Measurements from ENCODE around the gene TOMM20.

TOMM20 gene

GRCh38 chr1:235113183-235113917, 15.3 kb downstream of the TOMM20 start:
- Histone ChIP-seq H3K9ac (ENCODE audit: low read depth, low read length) (no peak overlapping the region), H3K4me1 (ENCODE audit: control insufficient read depth, insufficient read depth, low read length) (no peaks in the 10 kb centered on the region), H3K9me3 (ENCODE audit: control insufficient read depth, insufficient read depth, low read length) (no peaks in the 10 kb centered on the region), H3K27me3 (ENCODE audit: control insufficient read depth, insufficient read depth, low read length) (no peaks in the 10 kb centered on the region), H3K36me3 (ENCODE audit: control insufficient read depth, insufficient read depth, low read length) (peaks cover 95% of the 10 kb centered on the region), H3K4me3 (ENCODE audit: low read depth, low read length) (no peak overlapping the region), H3K27ac (ENCODE audit: low read depth, low read length) (no peak overlapping the region)

DNA sequence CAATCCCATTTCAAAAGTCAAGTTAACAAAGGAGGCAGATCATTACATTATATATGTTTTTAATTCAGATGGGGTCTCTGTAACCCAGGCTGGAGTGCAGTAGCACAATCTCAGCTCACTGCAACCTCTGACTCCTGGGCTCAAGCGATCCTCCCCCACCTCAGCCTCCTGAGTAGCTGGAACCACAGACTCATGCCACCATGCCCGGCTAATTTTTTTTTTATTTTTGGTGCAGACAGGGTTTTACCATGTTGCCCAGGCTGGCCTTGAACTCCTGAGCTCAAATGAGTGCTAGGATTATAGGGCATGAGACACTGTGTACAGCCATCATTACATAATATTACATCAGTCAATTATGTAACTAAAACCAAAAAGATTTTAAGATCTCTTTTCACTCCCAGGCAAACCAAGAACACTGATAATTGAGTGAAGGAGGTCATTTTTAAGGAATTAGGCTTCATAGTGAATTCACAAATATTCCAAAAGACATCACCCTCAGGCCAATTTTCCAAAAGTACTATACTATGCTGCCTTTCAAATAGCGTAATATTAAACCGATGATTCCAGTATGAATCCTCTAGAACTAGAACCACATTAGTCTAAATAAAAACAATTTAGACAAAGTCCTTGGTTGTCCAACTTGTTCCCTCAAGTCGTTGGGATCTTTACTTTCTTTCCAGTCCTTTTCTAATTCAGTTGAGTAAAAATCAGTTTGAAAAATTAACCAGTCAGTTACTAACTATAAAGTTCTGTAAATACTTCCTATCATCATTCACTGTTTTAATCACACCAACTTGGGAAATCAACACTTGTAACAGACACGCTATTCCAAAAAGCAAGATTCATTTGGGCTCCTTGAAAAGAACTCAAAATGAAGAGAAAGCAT, 16.1 kb downstream of the TOMM20 start:
- no peaks in the 10 kb centered on the region for H3K4me1 ChIP-seq (ENCODE audit: control insufficient read depth, insufficient read depth, low read length)
- H3K9ac ChIP-seq (ENCODE audit: low read depth, low read length) = no peak overlapping the region
- H3K27ac ChIP-seq (ENCODE audit: low read depth, low read length) = no peak overlapping the region
- H3K9me3 ChIP-seq (ENCODE audit: control insufficient read depth, insufficient read depth, low read length) = no peaks in the 10 kb centered on the region
- H3K4me3 ChIP-seq (ENCODE audit: low read depth, low read length) = no peak overlapping the region
- peaks cover 93% of the 10 kb centered on the region for H3K36me3 ChIP-seq (ENCODE audit: control insufficient read depth, insufficient read depth, low read length)
- H3K27me3 ChIP-seq (ENCODE audit: control insufficient read depth, insufficient read depth, low read length) = no peaks in the 10 kb centered on the region

GRCh38 chr1:235111107-235111506, 17.5 kb downstream of the TOMM20 start:
- Histone ChIP-seq H3K27me3 (ENCODE audit: control insufficient read depth, insufficient read depth, low read length) (no peaks in the 10 kb centered on the region), H3K27ac (ENCODE audit: low read depth, low read length) (no peak overlapping the region), H3K4me3 (ENCODE audit: low read depth, low read length) (no peak overlapping the region), H3K9me3 (ENCODE audit: control insufficient read depth, insufficient read depth, low read length) (no peaks in the 10 kb centered on the region), H3K9ac (ENCODE audit: low read depth, low read length) (no peak overlapping the region), H3K36me3 (ENCODE audit: control insufficient read depth, insufficient read depth, low read length) (peaks cover 89% of the 10 kb centered on the region), H3K4me1 (ENCODE audit: control insufficient read depth, insufficient read depth, low read length) (no peaks in the 10 kb centered on the region)

- Histone ChIP-seq H3K36me3 (ENCODE audit: control insufficient read depth, insufficient read depth, low read length) (peaks cover 69% of the 10 kb centered on the region), H3K4me3 (ENCODE audit: low read depth, low read length) (no peak overlapping the region), H3K9ac (ENCODE audit: low read depth, low read length) (no peak overlapping the region), H3K9me3 (ENCODE audit: control insufficient read depth, insufficient read depth, low read length) (no peaks in the 10 kb centered on the region), H3K27ac (ENCODE audit: low read depth, low read length) (no peak overlapping the region), H3K4me1 (ENCODE audit: control insufficient read depth, insufficient read depth, low read length) (0 out of 2 replicates have a peak, but pooled peaks cover 8% of the 10 kb centered on the region), H3K27me3 (ENCODE audit: control insufficient read depth, insufficient read depth, low read length) (no peaks in the 10 kb centered on the region)
These were observed 19.8 kb downstream of the TOMM20 start for GRCh38 chr1:235108876-235109275.

DNA sequence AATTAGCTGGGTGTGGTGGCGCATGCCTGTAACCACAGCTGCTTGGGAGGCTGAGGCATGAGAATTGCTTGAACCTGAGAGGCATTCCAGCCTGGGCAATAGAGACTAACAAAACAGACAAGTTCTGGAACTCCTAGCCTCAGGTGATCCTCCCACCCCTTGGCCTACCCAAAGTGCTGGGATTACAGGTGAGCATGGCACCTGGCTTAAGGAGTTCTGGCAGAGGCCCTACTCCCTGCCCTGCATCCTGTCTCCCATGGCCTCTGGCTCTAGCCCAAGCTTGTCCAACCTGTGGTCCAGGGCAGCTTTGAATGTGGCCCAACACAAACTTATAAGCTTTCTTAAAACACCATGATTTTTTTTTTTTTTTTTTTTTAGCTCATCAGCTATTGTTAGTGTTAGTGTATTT, 20.4 kb downstream of the TOMM20 start:
- Histone ChIP-seq H3K27me3 (ENCODE audit: control insufficient read depth, insufficient read depth, low read length) (no peaks in the 10 kb centered on the region), H3K4me3 (ENCODE audit: low read depth, low read length) (no peak overlapping the region), H3K27ac (ENCODE audit: low read depth, low read length) (no peak overlapping the region), H3K9me3 (ENCODE audit: control insufficient read depth, insufficient read depth, low read length) (no peaks in the 10 kb centered on the region), H3K4me1 (ENCODE audit: control insufficient read depth, insufficient read depth, low read length) (0 out of 2 replicates have a peak, but pooled peaks cover 10% of the 10 kb centered on the region), H3K9ac (ENCODE audit: low read depth, low read length) (no peak overlapping the region), H3K36me3 (ENCODE audit: control insufficient read depth, insufficient read depth, low read length) (peaks cover 62% of the 10 kb centered on the region)

DNA sequence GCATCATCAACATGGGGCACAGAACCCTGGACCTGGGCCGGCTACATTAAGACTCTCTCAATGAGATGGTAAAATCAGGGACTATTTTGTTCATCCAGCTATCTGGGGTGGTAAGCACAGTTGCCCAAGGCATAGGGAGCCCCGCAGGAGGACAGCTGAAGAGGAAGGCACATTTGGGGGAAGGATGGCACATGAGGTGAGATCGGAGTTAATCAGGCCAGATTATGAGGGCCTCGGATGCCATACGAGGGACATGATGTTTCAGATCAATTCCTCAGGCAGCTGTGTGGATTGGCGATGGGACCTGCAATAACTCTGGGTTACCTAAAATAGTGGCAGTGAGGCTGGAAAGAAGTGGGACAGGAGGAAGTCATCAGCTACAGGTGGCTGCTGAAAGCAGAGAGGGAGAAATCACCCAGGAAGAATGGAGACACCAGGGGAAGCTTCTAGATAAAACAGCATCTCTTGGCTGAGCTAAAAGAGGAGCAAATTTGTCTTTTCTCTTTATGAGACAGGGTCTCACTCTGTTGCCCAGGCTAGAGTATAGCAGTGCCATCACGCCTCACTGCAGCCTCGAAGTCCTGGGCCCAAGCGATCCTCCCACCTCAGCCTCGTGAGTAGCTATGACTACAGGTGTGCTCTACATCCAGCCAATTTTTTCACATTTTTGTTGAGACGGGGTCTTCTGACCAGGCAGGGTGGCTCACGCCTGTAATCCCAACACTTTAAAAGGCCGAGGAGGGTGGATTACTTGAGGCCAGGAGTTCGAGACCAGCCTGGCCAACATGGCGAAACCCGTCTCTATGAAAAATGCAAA, 21.1 kb downstream of the TOMM20 start:
- H3K27me3 ChIP-seq (ENCODE audit: control insufficient read depth, insufficient read depth, low read length) = no peaks in the 10 kb centered on the region
- no peak overlapping the region for H3K27ac ChIP-seq (ENCODE audit: low read depth, low read length)
- no peaks in the 10 kb centered on the region for H3K9me3 ChIP-seq (ENCODE audit: control insufficient read depth, insufficient read depth, low read length)
- H3K9ac ChIP-seq (ENCODE audit: low read depth, low read length) = no peak overlapping the region
- 0 out of 2 replicates have a peak, but pooled peaks cover 10% of the 10 kb centered on the region for H3K4me1 ChIP-seq (ENCODE audit: control insufficient read depth, insufficient read depth, low read length)
- peaks cover 56% of the 10 kb centered on the region for H3K36me3 ChIP-seq (ENCODE audit: control insufficient read depth, insufficient read depth, low read length)
- H3K4me3 ChIP-seq (ENCODE audit: low read depth, low read length) = no peak overlapping the region

DNA sequence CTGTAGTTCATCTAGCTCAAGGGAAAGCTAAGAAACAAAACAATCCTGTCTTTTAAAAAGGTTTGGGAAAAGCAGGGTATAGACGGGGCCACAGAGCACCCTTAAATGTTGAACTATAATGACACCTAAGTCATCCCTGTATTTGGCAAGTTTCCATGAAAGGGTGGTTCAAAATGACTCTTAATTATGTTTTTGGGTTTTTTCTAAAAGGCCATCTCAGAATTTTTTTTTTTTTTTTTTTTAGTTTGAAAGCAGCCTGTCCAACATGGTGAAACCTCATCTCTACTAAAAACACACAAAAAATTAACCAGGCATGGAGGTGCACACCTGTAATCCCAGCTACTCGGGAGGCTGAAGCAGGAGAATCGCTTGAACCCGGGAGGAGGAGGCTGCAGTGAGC, 22.2 kb downstream of the TOMM20 start:
- Histone ChIP-seq H3K36me3 (ENCODE audit: control insufficient read depth, insufficient read depth, low read length) (peaks cover 45% of the 10 kb centered on the region), H3K4me3 (ENCODE audit: low read depth, low read length) (no peak overlapping the region), H3K4me1 (ENCODE audit: control insufficient read depth, insufficient read depth, low read length) (0 out of 2 replicates have a peak, but pooled peaks cover 10% of the 10 kb centered on the region), H3K27ac (ENCODE audit: low read depth, low read length) (no peak overlapping the region), H3K9ac (ENCODE audit: low read depth, low read length) (no peak overlapping the region), H3K27me3 (ENCODE audit: control insufficient read depth, insufficient read depth, low read length) (no peaks in the 10 kb centered on the region), H3K9me3 (ENCODE audit: control insufficient read depth, insufficient read depth, low read length) (no peaks in the 10 kb centered on the region)

DNA sequence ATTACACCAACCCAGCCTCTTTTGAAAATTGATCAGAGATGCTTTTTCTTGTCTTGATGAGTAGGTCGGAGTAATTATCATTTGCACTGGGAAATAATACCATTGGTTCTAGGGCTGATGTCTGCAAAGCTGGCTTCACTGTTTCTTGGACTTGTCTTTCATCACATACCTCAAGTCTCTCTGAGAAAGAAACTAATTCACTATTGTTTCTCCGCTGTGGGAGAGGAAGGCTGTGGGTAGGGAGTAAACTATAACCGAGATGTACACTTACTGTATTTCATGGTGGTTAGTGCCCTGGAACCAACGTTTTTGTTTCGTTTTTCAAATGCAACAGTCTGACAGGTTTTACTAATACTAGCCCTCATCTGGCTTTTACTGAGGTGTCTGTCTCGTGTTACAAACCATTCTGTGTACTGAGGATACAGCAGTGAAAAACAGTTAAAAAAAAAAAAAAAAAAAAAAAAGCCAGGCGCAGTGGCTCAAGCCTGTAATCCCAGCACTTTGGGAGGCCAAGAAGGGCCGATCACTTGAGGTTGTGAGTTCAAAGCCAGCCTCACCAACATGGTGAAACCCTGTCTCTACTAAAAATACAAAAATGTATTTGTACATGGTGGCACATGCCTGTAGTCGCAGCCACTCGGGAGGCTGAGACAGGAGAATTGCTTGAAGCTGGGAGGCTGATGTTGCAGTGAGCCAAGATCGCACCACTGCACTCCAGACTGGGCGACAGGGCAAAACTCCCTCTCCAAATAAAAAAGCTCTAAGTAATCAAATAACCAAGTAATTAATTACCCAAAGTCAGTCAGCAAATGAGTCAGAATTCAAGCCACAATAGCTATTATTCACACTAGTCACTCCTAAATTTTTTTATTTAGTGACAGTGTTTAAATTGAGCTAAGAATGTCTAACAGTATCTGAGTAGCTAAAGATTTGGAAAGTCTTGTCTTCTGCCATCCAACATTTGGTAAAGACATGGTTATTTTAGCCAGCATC, 23.3 kb downstream of the TOMM20 start:
- Histone ChIP-seq H3K4me3 (ENCODE audit: low read depth, low read length) (no peak overlapping the region), H3K9me3 (ENCODE audit: control insufficient read depth, insufficient read depth, low read length) (no peaks in the 10 kb centered on the region), H3K9ac (ENCODE audit: low read depth, low read length) (no peak overlapping the region), H3K4me1 (ENCODE audit: control insufficient read depth, insufficient read depth, low read length) (0 out of 2 replicates have a peak, but pooled peaks cover 10% of the 10 kb centered on the region), H3K27me3 (ENCODE audit: control insufficient read depth, insufficient read depth, low read length) (no peaks in the 10 kb centered on the region), H3K36me3 (ENCODE audit: control insufficient read depth, insufficient read depth, low read length) (peaks cover 34% of the 10 kb centered on the region), H3K27ac (ENCODE audit: low read depth, low read length) (no peak overlapping the region)

DNA sequence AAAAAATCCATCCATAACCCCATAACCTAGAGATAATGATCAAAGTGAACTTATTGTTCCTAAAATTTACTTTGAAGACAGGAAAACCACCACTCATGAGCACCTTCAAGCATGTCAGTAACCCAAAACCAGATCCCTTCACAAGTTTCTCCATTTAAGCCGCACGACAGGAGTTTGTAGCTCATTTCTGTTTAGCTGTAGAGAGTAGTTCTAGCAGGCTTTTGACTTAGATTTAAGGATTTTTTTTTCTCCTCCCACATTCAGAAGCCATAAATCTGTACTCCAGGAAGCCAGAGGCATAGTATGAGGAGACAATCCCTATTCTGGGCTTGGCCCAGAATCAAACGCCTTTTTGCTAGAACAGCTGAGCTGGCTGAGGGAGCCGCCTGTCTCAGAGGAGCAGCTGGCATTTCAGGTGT, 25.6 kb downstream of the TOMM20 start:
- Histone ChIP-seq H3K9ac (ENCODE audit: low read depth, low read length) (no peak overlapping the region), H3K36me3 (ENCODE audit: control insufficient read depth, insufficient read depth, low read length) (peaks cover 10% of the 10 kb centered on the region), H3K4me1 (ENCODE audit: control insufficient read depth, insufficient read depth, low read length) (0 out of 2 replicates have a peak, but pooled peaks cover 10% of the 10 kb centered on the region), H3K4me3 (ENCODE audit: low read depth, low read length) (no peak overlapping the region), H3K27ac (ENCODE audit: low read depth, low read length) (no peak overlapping the region), H3K9me3 (ENCODE audit: control insufficient read depth, insufficient read depth, low read length) (no peaks in the 10 kb centered on the region), H3K27me3 (ENCODE audit: control insufficient read depth, insufficient read depth, low read length) (no peaks in the 10 kb centered on the region)

DNA sequence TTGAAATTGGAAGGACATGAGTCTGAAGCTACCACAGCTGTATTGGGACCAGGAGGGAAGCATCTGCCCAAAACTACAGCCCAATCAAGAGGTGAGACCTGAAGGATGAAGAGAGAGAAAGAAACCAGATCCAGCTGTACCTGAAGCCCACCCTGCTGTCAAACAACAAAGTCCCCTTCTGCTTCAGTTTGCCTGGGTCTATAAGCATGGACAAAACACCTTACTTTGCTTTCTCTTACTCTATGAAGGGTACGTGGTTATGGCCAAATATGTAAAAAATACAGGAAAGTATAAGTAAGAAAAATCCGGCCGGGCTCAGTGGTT, 26.4 kb downstream of the TOMM20 start:
- Histone ChIP-seq H3K9ac (ENCODE audit: low read depth, low read length) (no peak overlapping the region), H3K36me3 (ENCODE audit: control insufficient read depth, insufficient read depth, low read length) (peaks cover 4% of the 10 kb centered on the region; the same call in 1 of the 2 replicates), H3K4me1 (ENCODE audit: control insufficient read depth, insufficient read depth, low read length) (0 out of 2 replicates have a peak, but pooled peaks cover 10% of the 10 kb centered on the region), H3K27ac (ENCODE audit: low read depth, low read length) (no peak overlapping the region), H3K27me3 (ENCODE audit: control insufficient read depth, insufficient read depth, low read length) (no peaks in the 10 kb centered on the region), H3K9me3 (ENCODE audit: control insufficient read depth, insufficient read depth, low read length) (no peaks in the 10 kb centered on the region), H3K4me3 (ENCODE audit: low read depth, low read length) (no peak overlapping the region)
